HCT116 (cell line): Measurements from ENCODE around the gene PRIMA1. TPM values are rescaled to one million over a fixed set of nuclear protein-coding genes. Genes with fewer than 3 reads are reported as not detected.

Experiments used
- ATAC-seq: fragments of 200-7000 bp; cut with Tn5 transposase; 2 replicates; pipeline ENCODE4 v1.9.1; 2020; ENCODE audit warnings: mild to moderate bottlenecking, moderate library complexity
- BruUV-seq: library from RNA; stranded (reverse); fragments of 400-500 nt; replicated peaks from 2 replicates; lab custom pipeline; 2021; lab: Mats Ljungman, UMichigan
- CTCF ChIA-PET: fragments of 300-600 bp; sonication (Branson Sonifier 250); formaldehyde crosslinking; loops from one replicate; lab custom pipeline; 2021; ENCODE audit warnings: antibody characterized with exemption; lab: Charles Lee
- POLR2A ChIA-PET: fragments of 300-600, 350-600 bp; sonication (Branson Sonifier 250); formaldehyde crosslinking; loops from one replicate; lab custom pipeline; 2021; ENCODE audit warnings: antibody characterized with exemption; lab: Charles Lee
- RAD21 ChIA-PET, 2 experiments: fragments of 300-600 bp; sonication (Branson Sonifier 250); formaldehyde crosslinking; loops; one replicate each; lab custom pipeline; 2023; ENCODE audit warnings: low total read pairs in 2 of 2; ENCODE audit not compliant: uncharacterized antibody in 2 of 2, unreplicated experiment in 2 of 2, low non-redundant PET in 1 of 2; lab: Charles Lee
- DNase-seq: peaks from one replicate; pipeline ENCODE4 v3.0.0-alpha.2; 2010; ENCODE audit warnings: low read depth, low spot score
- H2AFZ ChIP-seq: fragments of 200-600 bp; shearing (Covaris generic), sonication (generic); 2 replicates; pipeline ENCODE4 v1.6.1; 2017; ENCODE audit warnings: low read depth, mixed run types, mixed read lengths, antibody characterized with exemption, low read length; ENCODE audit not compliant: poor library complexity, severe bottlenecking
- H3K27ac ChIP-seq: 2 replicates; pipeline ENCODE4 v1.5.1; 2012; ENCODE audit warnings: low read depth, low read length
- H3K27me3 ChIP-seq: fragments of 200-600 bp; sonication (generic); 2 replicates; pipeline ENCODE4 v1.6.1; 2016; ENCODE audit warnings: mixed run types, low read length, mixed read lengths; ENCODE audit not compliant: insufficient read depth
- H3K36me3 ChIP-seq, 2 experiments: fragments of 200-500 bp in 1 of 2; fragments of 200-600 bp in 1 of 2; sonication (Bioruptor generic) in 1 of 2; sonication (generic) in 1 of 2; 2 replicates each; pipeline versions ENCODE4 v1.5.1 to v1.6.1; 2014 to 2016; ENCODE audit warnings: low read length in 2 of 2, inconsistent platforms in 1 of 2, mixed read lengths in 1 of 2, mixed run types in 1 of 2; ENCODE audit not compliant: insufficient read depth in 2 of 2, control insufficient read depth in 1 of 2
- H3K4me1 ChIP-seq, 2 experiments: fragments of 200-600 bp in 1 of 2; sonication (generic) in 1 of 2; 2 replicates each; pipeline versions ENCODE4 v1.5.1 to v1.6.1; 2012 to 2017; ENCODE audit warnings: low read length in 2 of 2, inconsistent platforms in 1 of 2, mild to moderate bottlenecking in 1 of 2, mixed read lengths in 1 of 2, mixed run types in 1 of 2, moderate library complexity in 1 of 2; ENCODE audit not compliant: insufficient read depth in 2 of 2, control insufficient read depth in 1 of 2
- H3K4me2 ChIP-seq: fragments of 200-600 bp; sonication (generic); 2 replicates; pipeline ENCODE4 v1.6.1; 2017; ENCODE audit warnings: mixed run types, low read length, mixed read lengths
- H3K4me3 ChIP-seq, 2 experiments: fragments of 200-600 bp in 1 of 2; sonication (generic) in 1 of 2; replicated peaks in 1 of 2; 2 replicates each; pipeline ENCODE4 v1.5.1; 2011 to 2016; ENCODE audit warnings: low read length in 2 of 2, control low read depth in 1 of 2, low read depth in 1 of 2, mild to moderate bottlenecking in 1 of 2, mixed read lengths in 1 of 2, mixed run types in 1 of 2
- H3K79me2 ChIP-seq: fragments of 200-600 bp; sonication (generic); 2 replicates; pipeline ENCODE4 v1.6.1; 2017; ENCODE audit warnings: mild to moderate bottlenecking, mixed run types, low read length, moderate library complexity, mixed read lengths; ENCODE audit not compliant: insufficient read depth
- H3K9ac ChIP-seq: fragments of 200-600 bp; sonication (generic); 2 replicates; pipeline ENCODE4 v1.6.1; 2016; ENCODE audit warnings: low read length, mixed read lengths
- H3K9me2 ChIP-seq: fragments of 200-600 bp; sonication (generic), shearing (Covaris generic); 2 replicates; pipeline ENCODE4 v1.6.1; 2017; ENCODE audit warnings: mixed run types, mild to moderate bottlenecking, moderate library complexity; ENCODE audit not compliant: insufficient read depth
- H3K9me3 ChIP-seq, 2 experiments: fragments of 200-500 bp in 1 of 2; fragments of 200-600 bp in 1 of 2; sonication (Bioruptor generic) in 1 of 2; sonication (generic) in 1 of 2; 2 replicates each; pipeline ENCODE4 v1.6.1; 2014 to 2017; ENCODE audit warnings: low read length in 2 of 2, mixed read lengths in 2 of 2, inconsistent platforms in 1 of 2, low read depth in 1 of 2, mild to moderate bottlenecking in 1 of 2, mixed run types in 1 of 2, moderate library complexity in 1 of 2; ENCODE audit not compliant: control insufficient read depth in 1 of 2, insufficient read depth in 1 of 2
- H4K20me1 ChIP-seq: fragments of 200-600 bp; sonication (generic), shearing (Covaris generic); 2 replicates; pipeline ENCODE4 v1.6.1; 2017; ENCODE audit warnings: mixed run types, mild to moderate bottlenecking, moderate library complexity; ENCODE audit not compliant: insufficient read depth
- ATF3 ChIP-seq: IDR thresholded peaks from 2 replicates; pipeline ENCODE4 v1.6.1; 2012
- CBX3 ChIP-seq: IDR thresholded peaks from 2 replicates; pipeline ENCODE4 v1.6.1; 2012; ENCODE audit warnings: low read depth
- CEBPB ChIP-seq: IDR thresholded peaks from 2 replicates; pipeline ENCODE4 v1.6.1; 2012; ENCODE audit warnings: low read depth
- EGR1 ChIP-seq: IDR thresholded peaks from 2 replicates; pipeline ENCODE4 v1.6.1; 2012; ENCODE audit warnings: low read depth
- ELF1 ChIP-seq: IDR thresholded peaks from 2 replicates; pipeline ENCODE4 v1.6.1; 2012; ENCODE audit warnings: low read depth, borderline replicate concordance
- EZH2 ChIP-seq: fragments of 200-600 bp; sonication (generic); IDR thresholded peaks from 2 replicates; pipeline ENCODE4 v1.6.1; 2017; ENCODE audit warnings: antibody characterized with exemption, mixed run types
- EZH2phosphoT487 ChIP-seq: fragments of 200-600 bp; IDR thresholded peaks from 2 replicates; pipeline ENCODE4 v1.6.1; 2018; ENCODE audit warnings: antibody characterized with exemption, borderline replicate concordance
- FOSL1 ChIP-seq: IDR thresholded peaks from 2 replicates; pipeline ENCODE4 v1.6.1; 2012; ENCODE audit warnings: low read depth
- JUND ChIP-seq: IDR thresholded peaks from 2 replicates; pipeline ENCODE4 v1.6.1; 2012
- MAX ChIP-seq: IDR thresholded peaks from 2 replicates; pipeline ENCODE4 v1.6.1; 2012
- POLR2AphosphoS5 ChIP-seq: IDR thresholded peaks from 2 replicates; pipeline ENCODE4 v1.6.1; 2011; ENCODE audit warnings: mild to moderate bottlenecking, low read depth, low read length, moderate library complexity
- RAD21 ChIP-seq: IDR thresholded peaks from 2 replicates; pipeline ENCODE4 v1.6.1; 2012; ENCODE audit warnings: low read depth, mild to moderate bottlenecking
- REST ChIP-seq: IDR thresholded peaks from 2 replicates; pipeline ENCODE4 v1.6.1; 2012; ENCODE audit warnings: low read depth
- SIN3A ChIP-seq: IDR thresholded peaks from 2 replicates; pipeline ENCODE4 v1.6.1; 2012; ENCODE audit warnings: low read depth
- SP1 ChIP-seq: IDR thresholded peaks from 2 replicates; pipeline ENCODE4 v1.6.1; 2012; ENCODE audit warnings: low read depth
- TCF7L2 ChIP-seq: IDR thresholded peaks from 2 replicates; pipeline ENCODE4 v1.7.0; 2011; ENCODE audit warnings: borderline replicate concordance, inconsistent platforms; ENCODE audit not compliant: insufficient read depth, insufficient read length; ENCODE audit errors: extremely low read depth
- ZBTB33 ChIP-seq: IDR thresholded peaks from 2 replicates; pipeline ENCODE4 v1.6.1; 2011; ENCODE audit warnings: mild to moderate bottlenecking, low read length, moderate library complexity; ENCODE audit not compliant: insufficient replicate concordance; ENCODE audit errors: extremely low read depth
- ZNF274 ChIP-seq: fragments of 200-500 bp; sonication (Bioruptor generic); IDR thresholded peaks from 2 replicates; pipeline ENCODE4 v1.6.1; 2014; ENCODE audit warnings: mild to moderate bottlenecking, low read depth, low read length, inconsistent platforms
- intact Hi-C: fragments of 100-400 bp; cut with micrococcal nuclease; formaldehyde crosslinking; loops from 2 replicates; pipeline ENCODE4 v1.10.0; 2022
- total RNA-seq: library from RNA; stranded (reverse); gene quantifications from one replicate; pipeline ENCODE4 v1.2.1, GENCODE V29; 2021; ENCODE audit not compliant: unreplicated experiment

Gene PRIMA1
- total RNA-seq, 1 experiment from 2014 or later, result 1.5 TPM

- DNase-seq, result no peak
- no peaks in the 10 kb centered on the region for H3K27me3 ChIP-seq
- no peaks in the 10 kb centered on the region for H3K9me2 ChIP-seq
- H2AFZ ChIP-seq, result no peak overlapping the region
- H3K9me3 ChIP-seq, result no peaks in the 10 kb centered on the region
- no peak overlapping the region for H3K9ac ChIP-seq
- no TSS peak for BruUV-seq
- no peaks in the 10 kb centered on the region for H3K36me3 ChIP-seq
- intact Hi-C loops, result no loop called here
- no peak overlapping the region for H3K27ac ChIP-seq
- H3K79me2 ChIP-seq, result no peaks in the 10 kb centered on the region
- ChIA-PET CTCF (no interaction called here), POLR2A (no interaction called here), RAD21 (no interaction called here)
- no peak for ATAC-seq
- no peaks in the 10 kb centered on the region for H4K20me1 ChIP-seq
- H3K4me1 ChIP-seq, result no peaks in the 10 kb centered on the region
- H3K4me2 ChIP-seq, result no peak overlapping the region
- TF ChIP-seq CBX3, result no peak
- TF ChIP-seq REST, result no peak
- no peak for TF ChIP-seq CEBPB
- TF ChIP-seq SP1, result no peak
- no peak for TF ChIP-seq ZNF274
- TF ChIP-seq ZBTB33, result no peak
- no peak for TF ChIP-seq ELF1
- TF ChIP-seq FOSL1, result no peak
- no peak for TF ChIP-seq SIN3A
- no peak for TF ChIP-seq RAD21
- TF ChIP-seq EGR1, result no peak
- TF ChIP-seq MAX, result no peak
- no peak for TF ChIP-seq EZH2
- no peak for TF ChIP-seq EZH2phosphoT487
- TF ChIP-seq POLR2AphosphoS5, result no peak
- no peak for TF ChIP-seq JUND
- no peak for TF ChIP-seq ATF3
- TF ChIP-seq TCF7L2, result no peak
- no peak overlapping the region for H3K4me3 ChIP-seq
Measured at GRCh38 chr14:93744876-93745275, 43.4 kb downstream of the PRIMA1 start.
